Esophagus muscularis mucosa (tissue), 4 donors: Measurements from ENCODE around the gene SMG6.

Experiments
- EP300 ChIP-seq: sonication (generic); formaldehyde crosslinking; IDR thresholded peaks from one replicate; pipeline ENCODE4 v1.6.1; 2017; ENCODE audit warnings: antibody characterized with exemption
- POLR2A ChIP-seq: fragments of 450-650 bp; IDR thresholded peaks from one replicate; pipeline ENCODE4 v1.6.1; 2017; ENCODE audit warnings: antibody characterized with exemption, moderate library complexity, mild to moderate bottlenecking, low read depth
- POLR2AphosphoS5 ChIP-seq, 2 donors: sonication (generic); formaldehyde crosslinking; IDR thresholded peaks; one replicate each; pipeline ENCODE4 v1.6.1; 2017; ENCODE audit warnings: antibody characterized with exemption in 2 of 2
- TF ChIP-seq, protein P1 (sequence below), 3 experiments: fragments of 200-600 bp in 2 of 3; fragments of 450-650 bp in 1 of 3; sonication (generic) in 2 of 3; IDR thresholded peaks; one replicate each; pipeline ENCODE4 v1.5.1; 2017 to 2019; ENCODE audit warnings: antibody characterized with exemption in 3 of 3, mild to moderate bottlenecking in 2 of 3, moderate library complexity in 1 of 3

DNA sequence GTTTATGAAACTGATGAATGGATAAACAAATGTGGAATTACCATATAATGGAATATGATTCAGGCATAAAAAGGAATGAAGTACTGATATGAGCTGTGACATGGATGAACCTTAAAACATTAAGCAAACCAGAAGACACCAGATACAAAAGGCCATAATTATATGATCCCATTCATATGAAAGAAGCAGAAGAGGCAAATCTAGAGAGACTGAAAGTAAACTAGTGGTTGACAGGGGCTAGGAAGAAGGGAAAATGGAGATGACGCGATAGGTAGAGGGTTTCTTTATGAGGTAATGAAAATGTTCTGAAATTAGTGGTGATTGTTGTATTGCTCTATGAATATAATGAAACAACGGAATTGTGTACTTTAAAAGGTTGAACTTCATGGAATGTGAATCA, 160.3 kb downstream of the SMG6 start:
- TF ChIP-seq, protein P1, sequence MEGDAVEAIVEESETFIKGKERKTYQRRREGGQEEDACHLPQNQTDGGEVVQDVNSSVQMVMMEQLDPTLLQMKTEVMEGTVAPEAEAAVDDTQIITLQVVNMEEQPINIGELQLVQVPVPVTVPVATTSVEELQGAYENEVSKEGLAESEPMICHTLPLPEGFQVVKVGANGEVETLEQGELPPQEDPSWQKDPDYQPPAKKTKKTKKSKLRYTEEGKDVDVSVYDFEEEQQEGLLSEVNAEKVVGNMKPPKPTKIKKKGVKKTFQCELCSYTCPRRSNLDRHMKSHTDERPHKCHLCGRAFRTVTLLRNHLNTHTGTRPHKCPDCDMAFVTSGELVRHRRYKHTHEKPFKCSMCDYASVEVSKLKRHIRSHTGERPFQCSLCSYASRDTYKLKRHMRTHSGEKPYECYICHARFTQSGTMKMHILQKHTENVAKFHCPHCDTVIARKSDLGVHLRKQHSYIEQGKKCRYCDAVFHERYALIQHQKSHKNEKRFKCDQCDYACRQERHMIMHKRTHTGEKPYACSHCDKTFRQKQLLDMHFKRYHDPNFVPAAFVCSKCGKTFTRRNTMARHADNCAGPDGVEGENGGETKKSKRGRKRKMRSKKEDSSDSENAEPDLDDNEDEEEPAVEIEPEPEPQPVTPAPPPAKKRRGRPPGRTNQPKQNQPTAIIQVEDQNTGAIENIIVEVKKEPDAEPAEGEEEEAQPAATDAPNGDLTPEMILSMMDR (IDR thresholded peaks at IDR 0.05), result no peak
- no peak for TF ChIP-seq EP300
- no peak for TF ChIP-seq POLR2A
- TF ChIP-seq POLR2AphosphoS5 (IDR thresholded peaks at IDR 0.05), result no peak
